K562 (cell line): ENCODE measurements around the gene CDC27. TPM values are rescaled to one million over a fixed set of nuclear protein-coding genes. Genes with fewer than 3 reads are reported as not detected.

ENCODE experiments used
- ARNT ChIP-seq, 2 experiments: fragments of 450-650 bp; IDR thresholded peaks; 2 replicates each; pipeline ENCODE4 v1.6.1; 2016; ENCODE audit warnings: mild to moderate bottlenecking in 1 of 2
- ATF4 ChIP-seq: fragments of 450-650 bp; formaldehyde crosslinking; IDR thresholded peaks from 2 replicates; pipeline ENCODE4 v1.4.0; 2022; ENCODE audit warnings: mild to moderate bottlenecking, moderate library complexity
- BCOR ChIP-seq: fragments of 450-650 bp; IDR thresholded peaks from 2 replicates; pipeline ENCODE4 v1.6.1; 2016
- CBFA2T3 ChIP-seq: fragments of 450-650 bp; IDR thresholded peaks from 2 replicates; pipeline ENCODE4 v1.6.1; 2017
- CCAR2 ChIP-seq: fragments of 200-400 bp; formaldehyde crosslinking; IDR thresholded peaks from 2 replicates; pipeline ENCODE4 v1.6.1; 2017; ENCODE audit warnings: mild to moderate bottlenecking, low read depth, low read length
- GTF2F1 ChIP-seq: IDR thresholded peaks from 2 replicates; pipeline ENCODE4 v1.6.1; 2011; ENCODE audit warnings: low read depth, low read length, improper control_type of control experiment
- KDM1A ChIP-seq, 2 experiments: fragments of 450-650 bp; IDR thresholded peaks; 2 replicates each; pipeline ENCODE4 v1.6.1; 2016; ENCODE audit warnings: mild to moderate bottlenecking in 2 of 2
- MAX ChIP-seq: sonication (generic); formaldehyde crosslinking; IDR thresholded peaks from 2 replicates; pipeline ENCODE4 v1.9.0; 2022; ENCODE audit warnings: mild to moderate bottlenecking, missing genetic modification reagents
- MEIS2 ChIP-seq: fragments of 450-650 bp; IDR thresholded peaks from 2 replicates; pipeline ENCODE4 v1.6.1; 2014; ENCODE audit warnings: mild to moderate bottlenecking; ENCODE audit not compliant: partially characterized antibody
- NBN ChIP-seq: fragments of 450-650 bp; IDR thresholded peaks from 2 replicates; pipeline ENCODE4 v1.6.1; 2016; ENCODE audit warnings: low read depth, mild to moderate bottlenecking
- NEUROD1 ChIP-seq: fragments of 150-350 bp; IDR thresholded peaks from 2 replicates; pipeline ENCODE4 v1.6.1; 2014; ENCODE audit warnings: borderline replicate concordance, low read length, low read depth; ENCODE audit not compliant: partially characterized antibody
- NKRF ChIP-seq: fragments of 450-650 bp; IDR thresholded peaks from 2 replicates; pipeline ENCODE4 v1.6.1; 2016; ENCODE audit warnings: borderline replicate concordance
- NR2C2 ChIP-seq, 2 experiments: fragments of 200-800 bp in 1 of 2; sonication (Bioruptor generic) in 1 of 2; sonication (generic) in 1 of 2; formaldehyde crosslinking in 1 of 2; IDR thresholded peaks; 2 replicates each; pipeline versions ENCODE4 v1.6.1 to v1.8.0; 2016 to 2022; ENCODE audit warnings: mild to moderate bottlenecking in 1 of 2, missing compliant biosample characterization in 1 of 2, missing genetic modification characterization in 1 of 2, missing genetic modification reagents in 1 of 2
- TBL1XR1 ChIP-seq, 2 experiments: IDR thresholded peaks; 2 replicates each; pipeline ENCODE4 v1.6.1; 2012; ENCODE audit warnings: improper control_type of control experiment in 2 of 2, low read length in 2 of 2, mild to moderate bottlenecking in 1 of 2
- ZBTB1 ChIP-seq: sonication (generic); formaldehyde crosslinking; IDR thresholded peaks from 2 replicates; pipeline ENCODE4 v1.8.1; 2023; ENCODE audit warnings: missing genetic modification reagents, low read depth, mild to moderate bottlenecking, borderline replicate concordance
- ZBTB5 ChIP-seq: fragments of 450-650 bp; IDR thresholded peaks from 2 replicates; pipeline ENCODE4 v1.6.1; 2017; ENCODE audit warnings: antibody characterized with exemption
- ZKSCAN1 ChIP-seq: fragments of 150-350 bp; IDR thresholded peaks from 2 replicates; pipeline ENCODE4 v1.6.1; 2016; ENCODE audit warnings: low read depth, low read length
- ZMIZ1 ChIP-seq, 2 experiments: fragments of 150-350 bp in 1 of 2; IDR thresholded peaks; 2 replicates each; pipeline ENCODE4 v1.6.1; 2012 to 2016; ENCODE audit warnings: low read depth in 2 of 2, low read length in 2 of 2, mild to moderate bottlenecking in 1 of 2, moderate library complexity in 1 of 2
- ZNF24 ChIP-seq: fragments of 450-650 bp; IDR thresholded peaks from 2 replicates; pipeline ENCODE4 v1.6.1; 2016
- polyA plus RNA-seq, 8 experiments: library from polyadenylated mRNA; depleted of rRNA in 4 of 8; stranded (reverse) in 5 of 8; unstranded in 3 of 8; fragments of >200 nt; fragmentation: Nextera tagmentation in 2 of 8; fragmentation: Illumina TruSeq in 1 of 8; extraction: Ambion mirVana in 2 of 8; extraction: Trizol in 1 of 8; gene quantifications; 2 replicates each; pipeline versions ENCODE4 v1.2.1 to v1.2.3, GENCODE V29; 2011 to 2014; ENCODE audit warnings: inconsistent platforms in 1 of 8, missing spikeins in 1 of 8
- total RNA-seq, 7 experiments: library from RNA; depleted of rRNA in 6 of 7; stranded (reverse); fragments of >200 nt in 6 of 7; fragmentation: Illumina TruSeq in 2 of 7; extraction: Trizol in 2 of 7; gene quantifications; 2 replicates each; pipeline versions ENCODE4 v1.2.1 to v1.2.3, GENCODE V29; 2011 to 2021; ENCODE audit warnings: low replicate concordance in 1 of 7

Gene CDC27
- total and polyA plus RNA-seq, 9 of the 15 experiments (the other 6 are each of a cell fraction or from before 2014, with no cell fraction given), result 28.6 to 155 (median 94.1) TPM

- TF ChIP-seq MAX (CRISPR knock-in tag) (no peak; the same call in 1 of the 2 replicates), MEIS2 (peak; percentile 76), BCOR (peak; percentile 30; the same call in 1 of the 2 replicates), ATF4 (CRISPR knock-in tag) (0 out of 2 replicates have a peak, but pooled peaks have one; percentile 25), KDM1A (IDR thresholded peaks at IDR 0.05) (peak in 1 of 2 experiments; percentile 77; a peak in 3 of 4 replicates), NR2C2 (CRISPR knock-in tag; IDR thresholded peaks at IDR 0.05) (no peak), NR2C2 (tag; IDR thresholded peaks at IDR 0.05) (peak; percentile 43; the same call in 1 of the 2 replicates), NEUROD1 (peak; percentile 65), CBFA2T3 (peak; percentile 96), ZBTB5 (no peak), ZBTB1 (CRISPR knock-in tag) (no peak), ZMIZ1 (IDR thresholded peaks at IDR 0.05; ENCODE audit: low read depth in 2 of 2, low read length in 2 of 2) (no peak), GTF2F1 (no peak), ARNT (IDR thresholded peaks at IDR 0.05) (peak; percentile 49 to 67; a peak in 2 of 4 replicates), NKRF (no peak), NBN (peak; percentile 80; the same call in 1 of the 2 replicates), ZKSCAN1 (0 out of 2 replicates have a peak, but pooled peaks have one; percentile 42), ZNF24 (peak; percentile 28; the same call in 1 of the 2 replicates), TBL1XR1 (IDR thresholded peaks at IDR 0.05; ENCODE audit: low read length in 2 of 2) (peak in 1 of 2 experiments; percentile 84; a peak in 2 of 4 replicates), CCAR2 (no peak)
Measured at GRCh38 chr17:47218896-47219430, 29.9 kb upstream of the CDC27 start (continued).
